Measurements from ENCODE around the gene NUDT14.

NUDT14 gene

DNA sequence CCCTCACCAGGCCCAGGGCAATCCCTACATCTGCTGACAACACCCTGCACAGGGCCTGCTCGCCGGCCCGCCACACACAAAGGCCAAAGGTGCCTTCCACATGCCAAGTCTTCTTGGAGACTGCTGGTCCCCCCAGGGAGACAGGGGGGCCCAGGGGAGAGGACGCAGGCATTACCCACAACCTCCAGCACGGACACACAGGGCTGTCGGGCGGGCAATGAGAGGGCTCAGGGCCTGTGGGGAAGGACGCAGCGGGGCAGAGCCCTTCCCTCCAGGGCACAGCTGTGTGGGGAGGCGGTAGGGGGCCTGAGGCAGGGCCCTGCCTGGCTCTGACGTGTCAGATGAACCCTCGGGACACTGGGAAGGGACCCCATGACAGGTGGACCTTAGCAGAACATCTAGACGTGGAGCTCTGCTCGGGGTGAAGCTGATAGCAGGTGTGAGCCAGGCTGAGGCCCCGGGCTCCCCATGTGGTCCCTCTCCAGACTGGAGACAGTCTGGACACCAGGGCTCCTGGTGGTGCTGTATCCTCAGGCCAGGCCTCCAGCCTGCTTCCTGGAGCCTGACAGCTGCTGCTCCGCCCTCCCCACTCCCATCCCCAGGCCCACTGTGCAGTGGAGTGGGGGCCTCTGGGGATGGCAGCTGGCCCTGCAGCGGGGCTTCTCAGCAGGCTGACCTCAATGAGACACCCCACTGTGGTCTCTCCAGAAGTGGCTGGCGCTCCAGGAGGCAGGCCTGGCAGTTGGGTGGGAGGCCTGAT lies 31.6 kb upstream of the NUDT14 start:
- no peak for DNase-seq

DNA sequence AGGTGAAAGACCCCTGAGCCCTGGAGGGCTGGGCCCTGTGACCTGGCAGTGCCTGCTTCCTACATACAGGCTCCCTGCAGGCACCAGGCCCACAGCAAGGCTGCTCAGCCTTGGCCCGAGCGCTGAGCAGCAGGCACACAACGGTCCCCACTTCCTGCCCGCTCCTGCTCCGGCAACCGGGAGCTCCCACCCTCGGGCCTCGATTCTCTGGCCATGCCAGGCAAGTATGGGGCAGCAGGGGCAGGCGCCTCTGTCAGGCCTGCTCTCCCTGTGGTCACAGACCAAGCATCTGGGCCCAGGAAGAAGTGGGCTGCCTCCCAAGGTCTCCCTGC lies 30.6 kb upstream of the NUDT14 start:
- no peak for DNase-seq

DNA sequence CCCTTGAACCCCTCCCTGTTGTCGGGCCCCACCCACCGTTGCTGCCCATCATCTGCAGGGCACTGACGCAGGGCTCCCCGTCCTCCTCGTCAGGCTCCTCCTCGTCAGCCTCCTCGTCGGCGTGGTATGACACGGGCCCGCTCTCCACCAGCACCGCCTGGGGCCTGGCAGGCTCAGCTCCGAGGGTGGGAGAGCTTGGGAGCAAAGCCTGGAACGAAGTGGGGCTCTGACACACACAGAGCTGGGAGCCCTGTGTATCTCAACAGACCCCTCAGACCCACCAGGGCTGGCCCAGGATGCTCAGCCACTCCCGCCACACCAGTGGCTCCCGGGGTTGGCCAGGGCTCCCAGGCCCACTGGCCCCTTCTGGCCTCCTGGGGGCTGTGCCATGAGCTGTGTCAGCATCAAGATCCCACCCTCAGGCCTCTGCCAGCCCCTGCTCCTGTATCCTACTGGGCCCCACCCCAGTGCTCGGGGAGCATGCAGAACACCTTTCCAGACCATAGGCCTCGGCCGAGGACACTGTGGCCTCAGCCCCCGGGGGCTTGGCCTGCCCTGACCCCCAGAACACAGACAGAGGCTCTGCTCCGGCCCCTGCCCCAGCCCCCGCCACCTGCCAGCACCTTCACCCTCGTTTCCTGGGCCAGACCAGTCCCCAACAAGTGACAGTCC lies 30.1 kb upstream of the NUDT14 start:
- DNase-seq, result no peak

DNA sequence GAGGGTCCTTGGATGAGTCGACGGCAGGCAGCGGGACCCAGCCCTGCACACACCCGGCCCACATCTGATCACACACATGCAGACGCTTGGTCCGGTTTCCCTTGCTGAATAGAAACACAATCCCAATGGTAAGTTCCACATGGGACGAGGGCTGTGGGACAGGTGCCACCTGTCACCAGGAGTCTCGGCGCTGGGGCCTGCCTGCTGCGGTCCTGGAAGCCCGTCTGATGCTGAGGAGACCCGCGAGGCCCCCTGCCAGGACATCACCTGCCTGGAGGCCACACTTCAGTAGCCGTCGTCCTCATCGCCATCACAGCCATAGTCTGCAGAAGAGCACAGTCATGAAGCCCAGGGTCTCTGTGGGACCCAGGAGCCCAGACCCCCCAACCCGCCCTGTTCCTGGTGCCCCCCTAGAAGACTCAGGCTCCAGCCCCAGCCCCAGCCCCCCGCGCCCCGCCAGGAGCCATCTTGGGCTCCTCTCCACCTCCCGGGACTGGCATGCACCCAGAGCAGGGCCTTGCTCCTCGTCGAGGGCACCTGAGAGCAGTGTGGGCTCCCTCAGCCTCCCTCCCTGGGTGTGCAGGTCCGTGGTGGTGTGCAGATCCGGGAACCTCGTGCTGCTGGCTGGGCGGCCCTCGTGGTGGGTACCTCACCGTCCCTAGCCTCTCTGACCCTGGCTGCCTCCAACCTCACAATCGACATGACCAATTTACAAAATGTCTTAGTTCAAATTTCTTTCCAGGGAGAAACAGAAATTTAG lies 29.3 kb upstream of the NUDT14 start:
- no peak for DNase-seq

DNA sequence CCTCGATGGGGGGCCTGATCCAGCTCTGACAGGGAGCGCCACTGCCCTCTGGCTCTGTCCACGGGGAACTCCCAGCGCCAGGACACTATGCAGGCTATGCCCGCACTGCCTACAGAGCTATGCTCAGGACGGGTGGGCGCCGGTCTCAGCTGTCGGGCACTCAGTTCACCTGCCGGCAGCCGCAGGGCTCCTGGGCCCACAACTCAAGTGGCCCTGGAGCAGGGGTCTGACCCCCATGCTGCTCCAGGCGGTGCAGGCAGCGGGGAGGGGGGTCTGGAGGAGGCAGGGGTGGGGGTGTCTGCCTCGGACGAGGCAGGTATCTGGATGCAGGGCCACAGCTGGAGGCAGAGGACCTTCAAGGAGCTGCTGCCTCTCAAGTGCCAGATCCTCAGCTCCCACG lies 28.5 kb upstream of the NUDT14 start:
- no peak for DNase-seq

DNA sequence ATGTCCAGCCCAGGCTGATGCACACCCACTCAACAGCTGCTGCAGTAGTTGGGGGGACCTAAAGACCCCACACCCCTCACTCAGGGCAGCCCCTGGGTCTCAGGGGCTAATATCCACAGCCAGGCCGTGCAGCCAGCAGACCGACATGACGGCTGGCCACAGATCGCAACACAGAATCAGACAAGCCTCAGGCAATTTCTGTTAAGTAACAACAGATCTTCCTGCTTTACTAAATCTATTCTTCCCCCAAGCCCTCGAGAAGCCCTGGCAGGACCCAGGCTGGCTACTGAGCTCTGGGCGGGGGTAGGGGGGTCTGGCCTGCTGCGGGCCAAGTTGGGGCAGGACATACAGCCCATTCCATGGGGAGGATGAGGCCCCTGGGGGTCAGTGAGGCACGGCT lies 28.0 kb upstream of the NUDT14 start:
- no peak for DNase-seq

DNA sequence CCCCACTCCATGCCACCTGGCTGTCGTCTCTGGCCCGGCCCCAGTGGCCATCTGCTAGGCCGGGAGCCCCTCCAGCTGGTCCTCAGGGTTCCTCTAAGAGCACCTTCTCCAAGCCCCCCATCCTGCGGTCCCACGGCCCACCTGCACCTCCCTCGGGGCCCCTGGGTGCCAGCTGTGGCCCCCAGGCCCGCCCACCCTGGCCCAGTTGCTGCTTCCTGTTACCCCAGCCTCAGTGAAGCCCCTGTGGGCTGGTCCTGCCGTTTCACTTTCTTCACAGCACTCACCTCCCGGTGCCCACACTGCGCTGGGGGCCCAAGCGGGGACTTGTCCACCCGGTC lies 27.6 kb upstream of the NUDT14 start:
- no peak for DNase-seq

DNA sequence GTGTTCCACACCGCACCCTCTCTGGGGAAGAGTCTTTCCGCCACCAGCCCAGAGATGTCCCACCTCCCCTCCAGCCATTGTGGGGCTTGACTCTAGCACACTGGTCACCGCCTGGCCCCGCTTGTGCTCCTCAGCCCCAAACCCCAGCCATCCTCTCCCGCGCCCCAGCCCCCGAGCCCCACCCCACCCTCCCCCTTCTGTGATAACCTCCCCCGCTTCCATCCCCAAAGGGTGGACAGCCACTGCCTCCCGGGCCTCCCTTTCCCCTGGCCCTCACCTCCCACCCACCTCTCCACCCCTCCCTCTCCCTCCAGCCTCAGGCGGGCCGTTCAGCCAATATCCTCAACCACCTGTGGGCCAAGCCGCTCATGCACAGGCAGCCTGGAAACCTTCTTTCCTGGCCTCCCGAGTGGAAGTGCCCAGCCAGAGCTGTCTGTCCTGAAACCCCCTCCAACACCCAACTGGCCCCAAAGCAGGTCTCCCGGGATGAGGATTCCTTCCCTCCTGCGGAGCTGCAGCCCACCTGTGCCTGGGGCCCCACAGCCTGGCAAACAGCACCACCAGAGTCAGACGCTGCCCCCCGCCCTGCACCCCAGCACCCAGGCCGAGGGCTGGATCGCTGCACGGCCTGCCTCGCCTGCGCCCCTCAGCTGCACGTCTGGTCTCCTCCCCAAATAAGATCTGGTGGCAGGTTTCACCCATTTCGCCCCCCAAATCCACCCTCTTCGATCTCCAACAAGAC lies 27.1 kb upstream of the NUDT14 start:
- no peak for DNase-seq

DNA sequence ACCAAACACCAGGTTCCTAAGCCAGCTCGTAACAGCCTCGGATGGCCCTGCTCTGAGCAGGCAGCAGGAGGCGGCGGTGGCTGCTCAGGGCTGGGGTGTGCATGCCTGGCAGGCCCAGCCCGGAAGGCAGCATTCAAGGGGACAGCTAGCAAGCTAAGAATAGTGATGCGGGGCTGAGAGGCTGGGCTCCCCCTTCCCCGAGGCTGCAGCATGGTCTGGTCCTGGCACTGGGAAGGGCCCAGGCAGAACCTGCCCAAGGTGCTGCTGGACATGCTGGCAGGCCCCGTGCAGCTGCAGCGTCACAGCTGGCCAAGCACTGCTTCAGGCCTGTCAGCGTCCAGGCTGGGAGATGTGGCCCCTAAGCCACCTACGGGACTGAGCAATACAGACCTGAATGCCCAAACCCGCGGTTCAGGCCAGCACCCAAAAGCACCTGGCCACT lies 26.4 kb upstream of the NUDT14 start:
- no peak for DNase-seq

DNA sequence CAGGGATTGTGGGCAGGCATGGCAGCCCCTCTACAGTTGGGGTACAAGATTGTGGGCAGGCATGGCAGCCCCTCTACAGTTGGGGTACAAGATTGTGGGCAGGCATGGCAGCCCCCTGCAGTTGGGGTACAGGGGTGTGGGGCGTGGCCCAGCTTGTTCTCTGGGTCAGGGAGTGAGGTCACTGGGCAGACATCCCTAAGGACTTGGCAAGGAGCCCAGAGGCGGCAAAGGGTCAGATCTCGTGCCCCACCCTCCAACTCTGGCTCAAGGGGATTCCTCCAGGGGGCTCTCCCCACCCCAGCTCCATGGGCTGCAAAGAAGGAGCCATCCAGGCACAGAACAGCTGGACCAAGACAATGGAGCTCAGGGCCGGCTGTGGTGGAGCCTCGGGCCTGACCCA lies 25.8 kb upstream of the NUDT14 start:
- DNase-seq, result no peak

DNA sequence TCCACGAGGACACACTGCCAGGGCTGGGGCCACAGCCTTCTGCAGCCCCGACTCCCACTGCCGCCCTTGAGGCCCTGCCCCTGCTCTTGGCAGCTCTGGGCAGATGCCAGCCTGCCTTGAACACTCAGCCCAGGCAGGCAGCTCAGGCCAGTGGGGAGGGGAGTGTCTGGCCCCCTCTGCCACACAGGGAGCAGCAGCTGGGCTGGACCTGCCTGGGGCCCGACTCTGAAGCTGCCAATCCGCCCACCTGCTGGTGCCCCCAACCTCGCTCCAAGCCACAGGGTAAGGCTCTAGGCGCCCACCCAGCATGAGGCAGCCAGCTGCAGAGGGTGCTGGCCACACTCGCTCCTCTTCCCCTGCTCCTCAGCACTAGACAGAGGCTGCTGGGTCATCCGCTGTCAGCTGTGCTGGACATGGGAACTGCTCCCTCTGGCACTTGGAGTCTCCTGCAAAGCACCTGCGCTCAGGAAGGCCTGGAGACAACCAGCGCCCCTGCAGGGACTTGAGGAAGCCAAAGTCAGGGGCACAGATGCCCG lies 24.6 kb upstream of the NUDT14 start:
- DNase-seq, result peak in 4 of 56 donors; percentile 12 to 35 (median 22)

DNA sequence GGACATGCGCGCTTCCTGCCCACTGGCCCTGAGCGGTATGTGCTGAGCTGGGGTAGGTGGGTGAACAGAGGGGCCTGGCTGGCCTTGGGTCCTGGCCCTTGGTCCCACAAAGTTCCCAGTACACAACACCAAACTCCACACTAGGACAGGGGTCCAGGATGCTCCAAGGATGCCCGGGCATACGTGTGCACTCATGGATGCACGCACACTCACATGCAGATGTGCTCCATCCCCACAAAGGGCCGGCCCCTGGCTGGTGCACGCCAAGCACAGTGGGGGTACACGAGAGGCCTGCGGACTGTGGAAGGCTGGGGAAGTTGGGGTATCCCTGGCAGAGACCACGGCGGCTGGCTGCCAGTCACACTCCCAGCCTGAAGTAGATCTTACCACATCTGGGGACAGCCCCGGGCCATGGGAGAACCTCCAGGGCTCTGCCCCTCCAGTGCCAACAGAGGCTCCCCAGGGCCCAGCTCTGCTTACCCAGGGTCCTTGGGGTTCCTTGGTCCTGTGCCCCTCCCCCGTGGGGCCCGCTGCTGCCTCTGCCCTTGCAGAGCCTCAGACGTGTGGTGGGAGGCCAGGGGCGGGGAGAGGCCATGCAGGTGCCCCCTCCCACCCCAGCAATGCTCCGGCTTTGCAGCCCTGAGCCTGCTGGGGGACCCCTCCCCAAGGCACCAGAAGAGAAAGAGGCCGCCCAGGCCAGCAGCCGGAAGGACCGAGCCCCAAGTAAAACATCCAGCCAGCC lies 24.0 kb upstream of the NUDT14 start:
- DNase-seq, result no peak

DNA sequence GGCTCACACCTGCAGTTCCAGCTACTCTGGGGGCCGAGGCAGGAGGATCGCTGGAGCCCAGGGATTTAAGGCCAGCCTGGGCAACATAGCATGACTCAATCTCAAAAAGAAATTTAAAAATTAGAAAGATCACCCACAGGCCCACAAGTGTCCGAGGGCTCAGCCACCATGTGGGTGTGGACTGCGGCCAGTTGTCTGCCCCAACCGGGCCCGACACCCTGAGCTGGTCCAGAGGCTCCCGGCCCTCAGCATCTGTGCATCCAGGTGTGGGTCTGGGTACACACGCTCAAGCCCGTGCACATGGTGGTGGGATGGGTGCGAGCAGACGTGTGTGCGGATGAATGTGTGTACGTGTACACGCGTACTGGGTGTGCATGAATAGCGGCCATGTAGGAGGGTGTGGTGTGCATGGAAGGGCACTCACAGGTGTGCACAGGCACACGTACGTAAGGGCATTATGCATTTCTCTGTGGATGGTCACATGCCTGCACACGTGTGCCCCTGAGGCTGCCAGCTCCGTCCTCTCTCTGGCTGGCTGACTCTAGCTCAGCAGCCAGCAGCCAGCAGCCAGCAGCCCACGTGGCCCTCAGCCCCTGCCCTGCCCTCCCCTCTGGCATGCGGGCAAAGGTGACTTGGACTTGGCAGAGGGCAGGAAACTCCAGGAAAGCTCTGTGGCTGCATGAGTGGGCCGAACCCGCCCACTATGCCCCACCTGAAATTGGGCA lies 23.3 kb upstream of the NUDT14 start:
- peak in 34 of 56 donors; percentile 5 to 74 (median 48) for DNase-seq

DNA sequence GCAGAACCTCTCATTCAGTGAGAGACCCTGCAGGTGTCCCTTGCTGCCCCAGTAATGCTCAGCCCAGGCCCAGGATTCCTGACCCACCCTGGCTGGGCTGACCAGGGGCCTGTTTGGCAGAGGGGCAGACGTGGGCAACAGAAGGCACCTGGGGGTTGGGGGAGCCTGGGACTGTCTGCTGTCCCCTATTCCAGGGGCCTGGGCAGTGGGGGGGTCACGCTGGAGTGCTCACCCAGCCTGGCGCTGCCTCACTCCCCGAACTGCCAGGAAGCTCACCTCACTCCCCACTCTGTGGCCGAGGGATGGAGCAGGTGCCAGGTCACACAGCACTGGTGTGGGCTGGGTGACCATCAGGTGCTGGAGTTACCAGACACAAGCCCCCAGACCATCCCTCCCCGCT lies 22.6 kb upstream of the NUDT14 start:
- DNase-seq, result no peak

DNA sequence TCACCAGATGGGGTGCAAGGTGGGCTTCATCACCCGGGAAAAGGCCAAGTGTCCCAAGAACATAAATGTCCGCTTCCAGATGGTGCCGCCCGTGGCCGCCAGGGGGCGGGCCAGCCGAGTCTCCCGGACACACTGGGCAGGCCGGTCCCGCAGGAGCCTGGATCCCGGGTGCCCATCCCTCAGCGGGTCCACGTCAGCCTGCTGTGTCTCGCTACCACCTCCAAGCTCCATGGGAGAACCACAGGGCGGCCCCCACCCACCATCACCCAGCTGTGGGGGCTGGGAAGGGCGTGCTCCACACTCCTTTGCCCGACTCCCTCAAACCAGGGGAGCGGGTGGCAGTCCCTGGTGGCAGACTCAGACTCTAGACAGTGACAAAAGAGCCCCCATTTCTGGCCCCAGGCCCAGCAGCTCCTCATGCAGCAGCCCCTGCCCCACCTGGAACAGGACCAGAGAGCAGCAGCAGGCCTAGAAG lies 22.0 kb upstream of the NUDT14 start:
- peak in 47 of 56 donors; percentile 16 to 83 (median 52) for DNase-seq

DNA sequence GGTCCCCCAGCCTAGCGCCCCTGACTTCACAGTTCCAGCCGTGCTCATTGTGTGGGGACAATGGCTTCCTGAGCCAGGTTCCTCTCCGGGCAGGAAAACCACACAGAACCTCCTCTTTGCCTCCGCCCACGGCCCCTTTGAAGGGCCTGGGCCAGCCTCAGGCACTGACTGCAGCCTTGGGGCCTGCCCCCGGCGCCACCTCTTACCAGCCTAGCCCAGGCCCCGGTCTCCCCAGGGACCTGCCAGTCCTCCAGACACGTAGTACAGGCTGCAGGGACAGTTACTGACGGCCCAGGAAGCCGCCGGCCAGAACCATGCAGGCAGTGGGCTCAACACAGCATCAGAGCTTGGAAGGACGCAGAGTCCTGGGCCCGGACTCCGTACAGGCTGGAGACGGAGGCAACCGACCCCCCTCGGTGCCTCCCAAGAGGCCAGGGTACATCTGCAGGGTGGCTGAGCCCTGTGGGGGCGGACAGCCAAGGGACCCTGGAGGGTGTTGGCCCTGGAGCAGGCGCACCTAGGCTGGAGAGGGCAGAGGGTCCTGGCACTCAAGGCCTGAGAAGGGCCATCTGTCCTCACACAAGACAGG lies 20.9 kb upstream of the NUDT14 start:
- peak in 2 of 56 donors; percentile 10 to 22 for DNase-seq

DNA sequence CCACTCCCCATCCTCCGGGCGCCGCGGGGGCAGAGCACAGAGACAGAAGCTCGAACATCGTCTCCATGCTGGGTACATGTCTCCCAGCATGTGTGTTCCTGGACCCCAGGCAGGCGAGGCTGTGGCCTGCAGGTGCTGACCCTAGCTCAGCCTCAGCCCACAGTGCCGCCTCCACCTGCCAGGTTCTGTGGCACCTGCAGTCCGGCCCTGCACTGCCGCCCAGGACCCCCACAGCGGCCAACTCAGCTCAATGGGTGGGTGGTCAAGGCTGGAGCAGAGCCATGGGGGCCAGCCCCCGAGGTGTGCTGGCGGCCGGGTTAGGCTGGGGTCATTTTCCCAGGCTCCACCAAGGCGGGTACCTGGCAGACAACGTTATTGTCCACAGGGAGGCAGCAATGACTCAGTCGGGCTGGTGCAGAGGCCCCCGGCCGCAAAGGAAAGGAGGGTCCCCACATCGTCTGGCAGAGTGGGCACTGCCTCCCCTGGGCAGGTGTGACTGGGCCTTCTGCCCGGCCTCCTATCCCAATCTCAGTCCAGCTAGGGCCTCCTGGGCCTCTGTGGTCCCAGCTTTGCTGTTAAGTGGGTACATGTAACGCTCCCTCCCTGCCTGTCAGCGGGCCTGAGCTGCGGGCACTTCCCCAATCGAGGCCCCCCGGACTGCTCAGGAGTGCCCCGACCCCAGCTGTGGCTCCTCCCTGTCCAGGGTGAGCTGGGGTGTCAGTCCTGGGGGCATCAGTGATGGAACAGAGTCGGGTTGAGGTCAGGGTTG lies 20.2 kb upstream of the NUDT14 start:
- no peak for DNase-seq

DNA sequence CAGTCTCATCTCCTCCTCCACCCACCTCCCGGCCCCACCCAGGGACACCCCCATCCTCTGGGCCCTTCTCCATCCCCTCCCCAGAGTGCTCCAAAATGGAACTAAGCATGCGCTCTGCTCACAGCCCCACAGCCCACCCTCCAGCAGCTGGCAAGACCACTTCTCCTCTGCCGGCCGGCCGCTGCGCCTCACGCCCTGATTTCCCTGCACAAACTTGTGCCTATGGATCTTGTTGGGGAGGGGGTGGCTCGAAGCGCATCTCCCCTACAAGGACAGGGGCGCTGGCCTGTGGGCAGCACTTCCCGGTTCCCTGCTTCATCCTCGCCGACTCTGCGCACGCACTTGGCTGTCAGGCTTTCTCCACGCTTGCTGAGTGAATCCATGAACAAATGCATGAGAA lies 19.5 kb upstream of the NUDT14 start:
- no peak for DNase-seq

DNA sequence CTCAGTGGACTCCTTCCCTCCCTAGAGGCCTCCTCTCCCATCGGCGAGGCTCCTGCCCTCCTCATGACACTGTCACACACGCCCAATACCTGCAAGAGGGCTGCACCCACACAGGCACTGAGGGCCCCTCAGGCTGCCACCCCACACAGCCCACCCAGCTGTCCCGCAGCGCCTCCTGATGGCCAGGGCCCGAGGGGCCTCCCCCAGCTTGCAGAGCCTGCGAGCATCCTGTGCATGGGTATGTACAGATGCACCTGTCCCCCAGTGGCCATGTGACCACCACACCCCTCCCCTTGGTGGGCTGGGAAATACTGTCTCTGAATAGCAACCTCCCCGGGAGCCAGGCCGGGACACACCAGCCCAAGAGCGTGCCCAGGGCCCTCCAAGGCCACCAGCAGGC lies 19.0 kb upstream of the NUDT14 start:
- DNase-seq, result no peak

All from nucleus accumbens (tissue), 56 donors.